GM18519 (cell line): ENCODE measurements around the gene ZNF625.
"Not testable (repeated sequence)": the region's sequence is repeated elsewhere in the genome, so short reads cannot be mapped to it uniquely, and the experiment has no call there.

Experiments
- ATAC-seq: cut with Tn5 transposase; IDR thresholded peaks from one replicate; pipeline ENCODE4 v1.9.1; 2021; ENCODE audit warnings: mild to moderate bottlenecking, moderate library complexity; ENCODE audit not compliant: unreplicated experiment, low FRiP score

The ZNF625 gene

GRCh38 chr19:12139269-12139668 is 17.3 kb downstream of the ZNF625 start:
- no peak for ATAC-seq

GRCh38 chr19:12137221-12137940 is 19.2 kb downstream of the ZNF625 start:
- no peak for ATAC-seq

GRCh38 chr19:12133069-12133468 is 23.5 kb downstream of the ZNF625 start:
- ATAC-seq = no peak

- no peak for ATAC-seq
Measured at GRCh38 chr19:12126707-12127106, 29.8 kb downstream of the ZNF625 start.

- no peak for ATAC-seq
Measured at GRCh38 chr19:12117201-12117970, 39.1 kb downstream of the ZNF625 start.

- no peak for ATAC-seq
Measured at GRCh38 chr19:12113121-12113520, 43.4 kb downstream of the ZNF625 start.

GRCh38 chr19:12112701-12113100 is 43.8 kb downstream of the ZNF625 start:
- no peak for ATAC-seq

GRCh38 chr19:12111943-12112637 is 44.4 kb downstream of the ZNF625 start:
- ATAC-seq = no peak

- no peak for ATAC-seq
Measured at GRCh38 chr19:12111176-12111575, 45.4 kb downstream of the ZNF625 start.

GRCh38 chr19:12103909-12104308 is 52.6 kb downstream of the ZNF625 start:
- ATAC-seq = not testable (repeated sequence)

- no peak for ATAC-seq
Measured at GRCh38 chr19:12098040-12098439, 58.5 kb downstream of the ZNF625 start.

GRCh38 chr19:12095111-12095790 is 61.3 kb downstream of the ZNF625 start:
- ATAC-seq = no peak
